Thoracic aorta (tissue), 2 donors: Measurements from ENCODE around the gene SCEL. TPM values are rescaled to one million over a fixed set of nuclear protein-coding genes. Genes with fewer than 3 reads are reported as not detected.

Source experiments
- ATAC-seq: fragments of 150-250 bp; one replicate; pipeline ENCODE4 v1.8.0; 2017; ENCODE audit warnings: low read depth; ENCODE audit not compliant: insufficient number of reproducible peaks, low FRiP score
- DNase-seq: peaks from one replicate; pipeline ENCODE4 v3.0.0-alpha.2; 2020; ENCODE audit warnings: low spot score
- H3K27ac ChIP-seq, 2 donors: fragments of 200-600 bp; sonication (generic); 1 replicate in 1 of 2; 2 replicates in 1 of 2; pipeline ENCODE4 v1.5.1; 2016; ENCODE audit warnings: mild to moderate bottlenecking in 2 of 2, moderate library complexity in 2 of 2
- H3K27me3 ChIP-seq: fragments of 200-600 bp; sonication (generic); replicated peaks from 2 replicates; pipeline ENCODE4 v1.6.0; 2016; ENCODE audit warnings: mild to moderate bottlenecking; ENCODE audit not compliant: insufficient read depth
- H3K36me3 ChIP-seq: fragments of 200-600 bp; sonication (generic); one replicate; pipeline ENCODE4 v1.5.1; 2016
- H3K4me1 ChIP-seq, 2 donors: fragments of 200-600 bp; sonication (generic); 1 replicate in 1 of 2; 2 replicates in 1 of 2; pipeline versions ENCODE4 v1.5.1 to v1.6.0; 2016; ENCODE audit warnings: low read depth in 2 of 2, mild to moderate bottlenecking in 1 of 2; ENCODE audit not compliant: control insufficient read depth in 1 of 2
- H3K4me3 ChIP-seq: fragments of 200-600 bp; sonication (generic); 2 replicates; pipeline ENCODE4 v1.5.1; 2016; ENCODE audit warnings: mild to moderate bottlenecking
- H3K9me3 ChIP-seq: fragments of 200-600 bp; sonication (generic); 2 replicates; pipeline ENCODE4 v1.5.1; 2016
- CTCF ChIP-seq: fragments of 200-600 bp; sonication (generic); IDR thresholded peaks from one replicate; pipeline ENCODE4 v1.5.1; 2019; ENCODE audit warnings: antibody characterized with exemption
- total RNA-seq, 2 donors: library from RNA; depleted of rRNA; stranded (reverse); fragments of >200 nt; gene quantifications; one replicate each; pipeline versions ENCODE4 v1.1.0 to v1.2.3, GENCODE V29; 2016

SCEL gene
- under 1 TPM in 1 of 2 donors, not detected in 1; 0.54 TPM for total RNA-seq

- no peak for ATAC-seq
- Histone ChIP-seq H3K4me1 (no peaks in the 10 kb centered on the region), H3K27ac (no peak within 1 kb of the TSS)
Measured at GRCh38 chr13:77535448-77535847, at the start of gene SCEL. TSS of gene SCEL (plus strand) at chr13:77535706. CDS start at chr13:77555876, 20,170 bp downstream.

GRCh38 chr13:77489566-77490337 lies 45.8 kb upstream of the SCEL start:
- Histone ChIP-seq H3K36me3 (no peaks in the 10 kb centered on the region), H3K27me3 (no peaks in the 10 kb centered on the region), H3K27ac (no peak overlapping the region), H3K4me1 (no peaks in the 10 kb centered on the region), H3K4me3 (no peak overlapping the region), H3K9me3 (no peaks in the 10 kb centered on the region)
- DNase-seq (no peak), ATAC-seq (no peak)
- TF ChIP-seq CTCF: no peak

More at GRCh38 chr13:77535448-77535847, at the start of gene SCEL:
- Histone ChIP-seq H3K36me3 (no peaks in the 10 kb centered on the region), H3K4me3 (no peak within 1 kb of the TSS), H3K9me3 (no peaks in the 10 kb centered on the region), H3K27me3 (no peaks in the 10 kb centered on the region)
- no peak for TF ChIP-seq CTCF
- no peak for DNase-seq

GRCh38 chr13:77492982-77493381 lies 42.5 kb upstream of the SCEL start:
- H3K27me3 ChIP-seq: no peaks in the 10 kb centered on the region
- H3K36me3 ChIP-seq: no peaks in the 10 kb centered on the region
- no peaks in the 10 kb centered on the region for H3K9me3 ChIP-seq
- TF ChIP-seq CTCF: no peak
- H3K4me1 ChIP-seq: no peaks in the 10 kb centered on the region
- ATAC-seq (no peak), DNase-seq (no peak)
- H3K27ac ChIP-seq: no peak overlapping the region
- H3K4me3 ChIP-seq: no peak overlapping the region

- no peaks in the 10 kb centered on the region for H3K36me3 ChIP-seq
Measured at GRCh38 chr13:77494226-77494625, 41.3 kb upstream of the SCEL start.

GRCh38 chr13:77497350-77497749 lies 38.2 kb upstream of the SCEL start:
- no peak for DNase-seq
- no peak for TF ChIP-seq CTCF
- H3K4me3 ChIP-seq: no peak overlapping the region

More at GRCh38 chr13:77494226-77494625, 41.3 kb upstream of the SCEL start:
- no peaks in the 10 kb centered on the region for H3K9me3 ChIP-seq
- no peak for DNase-seq
- ATAC-seq: no peak
- no peaks in the 10 kb centered on the region for H3K4me1 ChIP-seq
- H3K27ac ChIP-seq: no peak overlapping the region
- H3K27me3 ChIP-seq: no peaks in the 10 kb centered on the region
- H3K4me3 ChIP-seq: no peak overlapping the region
- no peak for TF ChIP-seq CTCF

More at GRCh38 chr13:77497350-77497749, 38.2 kb upstream of the SCEL start:
- H3K27me3 ChIP-seq: no peaks in the 10 kb centered on the region
- H3K36me3 ChIP-seq: no peaks in the 10 kb centered on the region
- ATAC-seq: no peak
- no peaks in the 10 kb centered on the region for H3K9me3 ChIP-seq
- H3K4me1 ChIP-seq: no peaks in the 10 kb centered on the region
- H3K27ac ChIP-seq: no peak overlapping the region
